SU-DHL-6 (cell line): ENCODE results near the gene MAK.

Source experiments
- CTCF ChIP-seq: fragments of 200-600 bp; sonication (generic); IDR thresholded peaks from one replicate; pipeline ENCODE4 v1.5.1; 2017; ENCODE audit warnings: antibody characterized with exemption, mild to moderate bottlenecking, low read length, moderate library complexity; ENCODE audit not compliant: insufficient read depth, poor library complexity, severe bottlenecking
- EZH2phosphoT487 ChIP-seq: fragments of 200-600 bp; sonication (generic), shearing (Covaris generic); conservative IDR thresholded peaks from 2 replicates; pipeline ENCODE4 v1.6.1; 2018; ENCODE audit warnings: mild to moderate bottlenecking, antibody characterized with exemption, low read length, moderate library complexity, mixed read lengths

- TF ChIP-seq CTCF (no peak), EZH2phosphoT487 (no peak)
These were observed 44.4 kb upstream of the MAK start for GRCh38 chr6:10882657-10883171.
